ENCODE results near the gene MRFAP1.
A peak's percentile ranks its signal among the peaks of the same experiment; 100 is the strongest.
"Not testable (repeated sequence)": the region's sequence is repeated elsewhere in the genome, so short reads cannot be mapped to it uniquely, and the experiment has no call there.

MRFAP1 gene

DNA sequence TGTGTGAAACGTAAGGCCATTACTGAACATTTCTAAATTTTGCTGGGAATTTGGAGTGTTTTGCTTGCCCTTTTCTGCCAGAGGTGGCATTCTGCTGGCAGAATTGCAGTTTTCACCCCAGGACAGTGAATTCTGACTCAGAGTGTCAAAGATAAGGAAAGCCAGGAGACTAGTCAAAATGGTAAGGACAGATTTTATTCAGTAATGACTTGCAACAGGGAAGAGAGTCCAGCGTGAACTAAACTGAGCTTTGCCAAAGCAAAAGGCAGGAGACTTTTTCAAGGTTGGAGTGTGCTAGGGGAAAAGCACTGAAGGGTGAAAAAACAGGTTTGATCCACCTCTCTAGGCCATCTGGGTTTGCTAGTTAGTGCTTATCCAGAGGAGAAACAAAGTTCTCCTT is 19.4 kb downstream of the MRFAP1 start:
- H3K27ac ChIP-seq (ENCODE audit: low read depth, low read length), result no peak overlapping the region
- no peak overlapping the region for H3K4me3 ChIP-seq (ENCODE audit: low read depth in 1 of 2, low read length in 2 of 2)
- H3K9me3 ChIP-seq (ENCODE audit: low read length), result no peaks in the 10 kb centered on the region
- H3K36me3 ChIP-seq (ENCODE audit: insufficient read depth, low read length), result no peaks in the 10 kb centered on the region
- peaks cover 4% of the 10 kb centered on the region for H3K4me1 ChIP-seq (ENCODE audit: insufficient read depth, low read length)
- peaks cover 0 to 2% of the 10 kb centered on the region in 2 donors for H3K27me3 ChIP-seq (ENCODE audit: control insufficient read depth in 1 of 2, insufficient read depth in 2 of 2, low read length in 2 of 2)
- H3K9ac ChIP-seq (ENCODE audit: low read length), result no peak overlapping the region

DNA sequence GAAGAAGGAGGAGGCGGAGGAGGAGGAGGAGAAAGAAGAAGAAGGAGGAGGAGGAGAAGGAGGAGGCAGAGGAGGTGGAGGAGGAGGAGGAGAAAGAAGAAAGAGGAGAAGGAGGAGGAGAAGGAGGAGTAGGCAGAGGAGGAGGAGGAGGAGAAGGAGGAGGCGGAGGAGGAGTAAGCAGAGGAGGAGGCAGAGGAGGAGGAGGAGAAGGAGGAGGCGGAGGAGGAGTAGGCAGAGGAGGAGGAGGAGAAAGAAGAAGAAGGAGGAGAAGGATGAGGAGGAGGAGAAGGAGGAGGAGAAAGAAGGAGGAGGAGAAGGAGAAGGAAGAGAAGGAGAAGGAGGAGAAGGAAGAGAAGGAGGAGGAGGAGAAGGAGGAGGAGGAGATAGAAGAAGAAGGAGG is 19.9 kb downstream of the MRFAP1 start:
- H3K36me3 ChIP-seq (ENCODE audit: insufficient read depth, low read length), result no peaks in the 10 kb centered on the region
- H3K4me1 ChIP-seq (ENCODE audit: insufficient read depth, low read length), result peaks cover 4% of the 10 kb centered on the region
- no peak overlapping the region for H3K27ac ChIP-seq (ENCODE audit: low read depth, low read length)
- no peaks in the 10 kb centered on the region for H3K9me3 ChIP-seq (ENCODE audit: low read length)
- H3K9ac ChIP-seq (ENCODE audit: low read length), result no peak overlapping the region
- H3K27me3 ChIP-seq (ENCODE audit: control insufficient read depth in 1 of 2, insufficient read depth in 2 of 2, low read length in 2 of 2), result peaks cover 0 to 6% of the 10 kb centered on the region in 2 donors
- H3K4me3 ChIP-seq (ENCODE audit: low read depth in 1 of 2, low read length in 2 of 2), result no peak overlapping the region

DNA sequence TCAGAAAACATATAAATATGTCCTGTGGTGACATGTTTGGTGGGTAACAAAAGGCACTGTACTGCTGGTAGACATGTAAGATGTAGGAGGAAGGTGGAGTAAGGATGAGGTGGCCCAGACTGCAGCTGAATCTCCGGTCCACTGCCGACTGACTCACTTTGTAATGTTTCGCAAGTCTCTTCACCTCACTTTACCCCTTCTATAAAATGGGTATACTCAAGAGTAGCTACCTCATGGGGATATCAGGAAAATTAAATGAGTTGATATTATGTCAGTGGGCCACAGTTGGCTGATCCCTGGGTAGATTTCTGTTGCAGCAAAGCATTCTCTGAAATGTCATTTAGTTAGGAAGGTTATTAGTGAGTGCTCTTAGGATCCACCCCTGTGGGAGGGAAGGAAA is 22.1 kb downstream of the MRFAP1 start:
- Histone ChIP-seq H3K27me3 (ENCODE audit: control insufficient read depth in 1 of 2, insufficient read depth in 2 of 2, low read length in 2 of 2) (peaks cover 0 to 6% of the 10 kb centered on the region in 2 donors), H3K4me3 (ENCODE audit: low read depth in 1 of 2, low read length in 2 of 2) (no peak overlapping the region), H3K36me3 (ENCODE audit: insufficient read depth, low read length) (no peaks in the 10 kb centered on the region), H3K4me1 (ENCODE audit: insufficient read depth, low read length) (peaks cover 4% of the 10 kb centered on the region), H3K9me3 (ENCODE audit: low read length) (no peaks in the 10 kb centered on the region), H3K9ac (ENCODE audit: low read length) (no peak overlapping the region), H3K27ac (ENCODE audit: low read depth, low read length) (no peak overlapping the region)

DNA sequence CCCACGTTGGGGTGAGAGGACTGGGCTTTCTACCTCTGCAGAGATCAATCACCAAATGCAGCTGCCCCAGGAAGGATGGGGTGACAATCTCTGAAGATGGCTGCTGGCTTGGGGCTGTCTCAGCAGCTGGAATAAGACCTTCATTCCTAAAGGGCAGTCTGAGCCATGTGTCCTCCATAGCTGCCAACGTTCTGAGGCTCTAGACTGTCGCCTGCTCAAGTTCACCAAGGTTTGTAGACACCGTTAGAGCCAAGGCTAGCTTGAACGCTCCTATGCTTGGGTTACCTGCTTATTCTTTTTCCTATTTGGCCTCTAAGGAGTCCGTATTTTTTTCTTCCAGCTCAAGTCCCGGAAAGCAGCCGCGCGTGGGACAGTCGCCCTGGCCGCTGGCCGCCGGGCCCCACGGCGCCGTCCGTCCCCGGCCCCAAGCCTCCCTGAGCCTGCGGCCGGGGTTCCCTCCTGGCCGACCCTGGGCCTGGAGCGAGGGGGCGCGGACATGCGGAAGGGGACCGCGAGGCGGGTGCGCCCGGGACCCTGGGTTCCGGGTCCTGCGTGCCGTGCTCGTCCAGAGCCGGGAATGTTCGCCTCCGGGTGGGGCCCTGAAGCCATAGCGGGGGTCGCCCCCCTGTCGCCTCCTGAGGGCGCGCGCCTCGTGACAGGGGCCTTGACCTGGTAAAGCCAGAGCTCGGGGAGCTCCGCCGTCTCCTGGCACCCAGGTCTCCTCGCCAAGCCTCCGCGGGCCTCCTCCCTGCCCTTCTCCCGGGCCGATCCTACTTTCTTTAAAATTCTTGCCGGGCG is 23.3 kb downstream of the MRFAP1 start:
- Histone ChIP-seq H3K9me3 (ENCODE audit: low read length) (no peaks in the 10 kb centered on the region), H3K27ac (ENCODE audit: low read depth, low read length) (no peak overlapping the region), H3K4me3 (ENCODE audit: low read depth in 1 of 2, low read length in 2 of 2) (peak overlapping the region in 1 of 2 donors; percentile 41)

DNA sequence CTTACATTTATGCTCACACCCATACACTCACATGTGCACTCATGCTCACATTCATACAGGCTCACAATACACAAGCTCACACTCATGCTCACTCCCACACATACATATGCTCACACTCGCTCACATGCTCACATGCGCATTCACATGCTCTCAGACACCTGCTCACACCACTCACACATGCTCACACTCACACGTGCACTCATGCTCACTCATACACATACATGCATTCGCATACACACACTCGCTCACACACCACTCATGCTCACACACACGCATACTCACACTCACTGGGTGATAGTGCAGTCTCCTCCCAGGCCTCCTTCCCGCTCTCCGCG is 24.8 kb downstream of the MRFAP1 start:
- Histone ChIP-seq H3K9ac (ENCODE audit: low read length) (no peak overlapping the region), H3K36me3 (ENCODE audit: insufficient read depth, low read length) (no peaks in the 10 kb centered on the region), H3K27me3 (ENCODE audit: control insufficient read depth in 1 of 2, insufficient read depth in 2 of 2, low read length in 2 of 2) (peaks cover 0 to 6% of the 10 kb centered on the region in 2 donors), H3K9me3 (ENCODE audit: low read length) (no peaks in the 10 kb centered on the region), H3K4me3 (ENCODE audit: low read depth in 1 of 2, low read length in 2 of 2) (no peak overlapping the region), H3K4me1 (ENCODE audit: insufficient read depth, low read length) (peaks cover 4% of the 10 kb centered on the region), H3K27ac (ENCODE audit: low read depth, low read length) (no peak overlapping the region)

More for the DNA sequence above, 23.3 kb downstream of the MRFAP1 start:
- Histone ChIP-seq H3K4me1 (ENCODE audit: insufficient read depth, low read length) (peaks cover 4% of the 10 kb centered on the region), H3K36me3 (ENCODE audit: insufficient read depth, low read length) (no peaks in the 10 kb centered on the region), H3K27me3 (ENCODE audit: control insufficient read depth in 1 of 2, insufficient read depth in 2 of 2, low read length in 2 of 2) (peaks cover 0 to 6% of the 10 kb centered on the region in 2 donors), H3K9ac (ENCODE audit: low read length) (no peak overlapping the region)

DNA sequence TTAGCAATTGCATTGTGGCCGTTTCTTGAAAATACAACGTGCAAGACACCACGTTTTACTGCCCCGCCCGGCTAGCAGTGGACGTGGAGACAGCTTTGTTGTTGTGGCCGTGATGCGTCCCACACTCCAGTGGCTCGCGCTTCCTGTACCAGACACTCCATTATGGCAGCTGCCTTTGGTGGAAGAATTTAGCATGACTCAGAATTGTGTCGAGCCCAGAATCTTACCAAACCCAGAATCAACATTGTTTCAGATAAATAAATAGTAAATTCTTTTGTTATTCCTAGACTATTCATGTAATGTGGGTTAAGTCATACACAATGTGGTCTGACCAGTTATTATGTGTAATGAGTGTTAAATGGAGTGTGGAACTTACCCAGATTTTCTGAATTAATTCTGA is 27.9 kb downstream of the MRFAP1 start:
- no peak overlapping the region for H3K27ac ChIP-seq (ENCODE audit: low read depth, low read length)
- H3K36me3 ChIP-seq (ENCODE audit: insufficient read depth, low read length), result no peaks in the 10 kb centered on the region
- no peak overlapping the region for H3K9ac ChIP-seq (ENCODE audit: low read length)
- H3K4me1 ChIP-seq (ENCODE audit: insufficient read depth, low read length), result peaks cover 4% of the 10 kb centered on the region
- no peaks in the 10 kb centered on the region for H3K9me3 ChIP-seq (ENCODE audit: low read length)
- no peak overlapping the region for H3K4me3 ChIP-seq (ENCODE audit: low read depth in 1 of 2, low read length in 2 of 2)
- H3K27me3 ChIP-seq (ENCODE audit: control insufficient read depth in 1 of 2, insufficient read depth in 2 of 2, low read length in 2 of 2), result peaks cover 0 to 6% of the 10 kb centered on the region in 2 donors

DNA sequence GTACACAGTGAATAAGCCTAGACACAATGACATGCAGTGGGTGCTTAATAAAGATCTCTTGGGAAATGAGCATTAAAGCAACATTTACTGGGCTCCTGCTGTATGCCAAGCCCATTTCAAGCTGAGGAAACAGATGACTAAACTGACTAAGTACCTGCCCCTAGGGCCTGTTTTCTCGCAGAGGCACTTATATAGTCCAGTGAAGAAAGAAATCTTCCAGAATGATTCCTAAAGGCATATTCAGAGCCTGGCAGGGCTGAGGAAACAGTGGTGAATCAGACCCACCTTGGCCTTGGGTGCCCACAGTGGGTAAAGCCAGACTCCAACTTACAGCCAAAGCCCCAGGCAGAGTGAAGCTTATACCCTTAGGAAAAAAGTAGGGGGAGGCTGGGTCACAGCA is 31.2 kb downstream of the MRFAP1 start:
- Histone ChIP-seq H3K36me3 (ENCODE audit: insufficient read depth, low read length) (no peaks in the 10 kb centered on the region), H3K27me3 (ENCODE audit: control insufficient read depth in 1 of 2, insufficient read depth in 2 of 2, low read length in 2 of 2) (no peaks in the 10 kb centered on the region), H3K27ac (ENCODE audit: low read depth, low read length) (no peak overlapping the region), H3K9me3 (ENCODE audit: low read length) (no peaks in the 10 kb centered on the region), H3K4me3 (ENCODE audit: low read depth in 1 of 2, low read length in 2 of 2) (no peak overlapping the region), H3K9ac (ENCODE audit: low read length) (no peak overlapping the region), H3K4me1 (ENCODE audit: insufficient read depth, low read length) (peaks cover 21% of the 10 kb centered on the region)

DNA sequence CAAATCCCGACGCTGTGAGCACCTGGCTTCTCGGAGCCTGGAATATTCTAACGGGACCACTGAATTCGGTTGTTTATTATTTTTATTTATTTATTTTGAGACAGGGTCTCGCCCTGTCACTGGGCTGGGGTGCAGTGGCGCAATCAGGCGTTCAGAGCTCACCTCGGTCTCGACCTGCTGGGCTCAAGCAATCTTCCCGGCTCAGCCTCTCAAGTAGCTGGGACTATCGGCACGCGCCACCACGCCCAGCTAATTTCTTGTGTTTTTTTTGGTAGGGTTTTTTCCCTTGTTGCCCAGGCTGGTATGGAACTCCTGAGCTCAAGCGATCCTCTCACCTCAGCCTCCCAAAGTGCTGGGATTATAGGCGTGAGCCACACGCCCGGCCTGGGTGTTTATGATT is 31.6 kb downstream of the MRFAP1 start:
- Histone ChIP-seq H3K9ac (ENCODE audit: low read length) (no peak overlapping the region), H3K27me3 (ENCODE audit: control insufficient read depth in 1 of 2, insufficient read depth in 2 of 2, low read length in 2 of 2) (no peaks in the 10 kb centered on the region), H3K36me3 (ENCODE audit: insufficient read depth, low read length) (peaks cover 4% of the 10 kb centered on the region), H3K27ac (ENCODE audit: low read depth, low read length) (no peak overlapping the region), H3K9me3 (ENCODE audit: low read length) (no peaks in the 10 kb centered on the region), H3K4me3 (ENCODE audit: low read depth in 1 of 2, low read length in 2 of 2) (no peak overlapping the region), H3K4me1 (ENCODE audit: insufficient read depth, low read length) (peaks cover 26% of the 10 kb centered on the region)

DNA sequence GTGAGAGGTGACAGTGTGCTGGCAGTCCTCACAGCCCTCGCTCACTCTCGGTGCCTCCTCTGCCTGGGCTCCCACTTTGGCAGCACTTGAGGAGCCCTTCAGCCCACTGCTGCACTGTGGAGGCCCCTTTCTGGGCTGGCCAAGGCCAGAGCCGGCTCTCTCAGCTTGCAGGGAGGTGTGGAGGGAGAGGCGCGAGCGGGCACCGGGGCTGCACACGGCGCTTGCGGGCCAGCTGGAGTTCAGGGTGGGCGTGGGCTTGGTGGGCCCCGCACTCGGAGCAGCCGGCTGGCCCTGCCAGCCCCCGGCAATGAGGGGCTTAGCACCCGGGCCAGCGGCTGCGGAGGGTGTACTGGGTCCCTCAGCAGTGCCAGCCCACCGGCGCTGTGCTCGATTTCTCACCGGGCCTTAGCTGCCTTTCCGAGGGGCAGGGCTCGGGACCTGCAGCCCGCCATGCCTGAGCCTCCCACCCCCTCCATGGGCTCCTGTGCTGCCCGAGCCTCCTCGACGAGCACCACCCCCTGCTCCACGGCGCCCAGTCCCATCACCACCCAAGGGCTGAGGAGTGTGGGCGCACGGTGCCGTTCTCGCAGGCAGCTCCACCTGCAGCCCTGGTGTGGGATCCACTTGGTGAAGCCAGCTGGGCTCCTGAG is 32.2 kb downstream of the MRFAP1 start:
- not testable (repeated sequence) for H3K27ac ChIP-seq (ENCODE audit: low read depth, low read length)

DNA sequence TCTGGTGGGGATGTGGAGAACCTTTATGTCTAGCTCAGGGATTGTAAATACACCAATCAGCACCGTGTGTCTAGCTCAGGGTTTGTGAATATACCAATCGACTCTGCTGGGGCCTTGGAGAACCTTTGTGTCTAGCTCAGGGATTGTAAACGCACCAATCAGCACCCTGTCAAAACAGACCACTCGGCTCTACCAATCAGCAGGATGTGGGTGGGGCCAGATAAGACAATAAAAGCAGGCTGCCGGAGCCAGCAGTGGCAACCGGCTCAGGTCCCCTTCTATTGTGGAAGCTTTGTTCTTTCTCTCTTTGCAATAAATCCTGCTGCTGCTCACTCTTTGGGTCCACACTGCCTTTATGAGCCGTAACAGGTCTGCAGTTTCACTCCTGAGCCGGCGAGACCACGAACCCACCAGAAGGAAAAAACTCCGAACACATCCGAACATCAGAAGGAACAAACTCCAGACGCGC is 32.7 kb downstream of the MRFAP1 start:
- not testable (repeated sequence) for H3K9ac ChIP-seq (ENCODE audit: low read length); H3K27me3 ChIP-seq (ENCODE audit: control insufficient read depth in 1 of 2, insufficient read depth in 2 of 2, low read length in 2 of 2); H3K9me3 ChIP-seq (ENCODE audit: low read length)
- H3K27ac ChIP-seq (ENCODE audit: low read depth, low read length), result peak overlapping the region; percentile 65
- H3K4me1 ChIP-seq (ENCODE audit: insufficient read depth, low read length), result peaks cover 32% of the 10 kb centered on the region
- peaks cover 10% of the 10 kb centered on the region for H3K36me3 ChIP-seq (ENCODE audit: insufficient read depth, low read length)
- peak overlapping the region; percentile 34 to 86 for H3K4me3 ChIP-seq (ENCODE audit: low read depth in 1 of 2, low read length in 2 of 2)

More for the DNA sequence above, 32.2 kb downstream of the MRFAP1 start:
- not testable (repeated sequence) for H3K9ac ChIP-seq (ENCODE audit: low read length); H3K36me3 ChIP-seq (ENCODE audit: insufficient read depth, low read length); H3K27me3 ChIP-seq (ENCODE audit: control insufficient read depth in 1 of 2, insufficient read depth in 2 of 2, low read length in 2 of 2); H3K9me3 ChIP-seq (ENCODE audit: low read length); H3K4me3 ChIP-seq (ENCODE audit: low read depth in 1 of 2, low read length in 2 of 2)
- H3K4me1 ChIP-seq (ENCODE audit: insufficient read depth, low read length), result peaks cover 31% of the 10 kb centered on the region

DNA sequence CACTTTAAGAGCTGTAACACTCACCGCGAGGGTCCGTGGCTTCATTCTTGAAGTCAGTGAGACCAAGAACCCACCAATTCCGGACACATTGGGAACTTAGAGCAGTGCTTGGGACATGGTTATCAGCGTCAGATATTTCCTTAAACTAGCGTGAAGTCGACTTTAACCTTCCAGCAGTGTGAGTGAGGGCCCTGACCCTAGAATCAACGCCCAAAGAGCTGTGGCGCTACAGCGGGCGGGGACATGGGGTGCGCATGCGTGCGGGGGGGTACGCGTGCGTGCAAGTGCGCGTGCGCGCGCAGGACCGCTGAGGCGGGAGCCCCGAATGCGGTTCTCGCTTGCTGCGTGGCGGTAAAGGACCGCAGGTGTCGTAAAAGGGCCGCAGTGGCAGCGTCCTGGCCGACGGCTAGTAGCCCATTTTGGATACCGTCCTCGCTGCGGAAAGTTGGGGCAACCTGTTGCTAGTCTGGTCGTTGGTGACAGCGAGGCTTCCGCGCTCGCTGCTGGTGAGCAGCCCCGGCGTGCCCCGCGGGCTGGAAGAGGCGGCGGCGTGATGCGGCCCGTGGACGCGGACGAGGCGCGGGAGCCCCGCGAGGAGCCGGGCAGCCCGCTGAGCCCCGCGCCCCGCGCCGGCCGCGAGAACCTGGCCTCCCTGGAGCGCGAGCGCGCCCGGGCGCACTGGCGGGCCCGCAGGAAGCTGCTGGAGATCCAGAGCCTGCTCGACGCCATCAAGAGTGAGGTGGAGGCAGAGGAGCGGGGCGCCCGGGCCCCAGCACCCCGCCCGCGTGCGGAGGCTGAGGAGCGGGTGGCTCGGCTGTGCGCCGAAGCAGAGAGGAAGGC is 33.4 kb downstream of the MRFAP1 start:
- peak overlapping the region; percentile 65 for H3K27ac ChIP-seq (ENCODE audit: low read depth, low read length)
- no peaks in the 10 kb centered on the region for H3K9me3 ChIP-seq (ENCODE audit: low read length)
- H3K36me3 ChIP-seq (ENCODE audit: insufficient read depth, low read length), result peaks cover 10% of the 10 kb centered on the region
- peaks cover 32% of the 10 kb centered on the region for H3K4me1 ChIP-seq (ENCODE audit: insufficient read depth, low read length)
- H3K9ac ChIP-seq (ENCODE audit: low read length), result peak overlapping the region; percentile 65
- peak overlapping the region; percentile 34 to 86 for H3K4me3 ChIP-seq (ENCODE audit: low read depth in 1 of 2, low read length in 2 of 2)
- H3K27me3 ChIP-seq (ENCODE audit: control insufficient read depth in 1 of 2, insufficient read depth in 2 of 2, low read length in 2 of 2), result no peaks in the 10 kb centered on the region

Measured in muscle layer of colon (tissue), 2 donors.